Stimulated activated CD4-positive, alpha-beta T cell treated with anti-CD3 and anti-CD28 coated beads, Interleukin-4, amount 100 ng/mL, for 1 hour (primary cell): Measurements from ENCODE around the gene BTBD16.
A peak's percentile ranks its signal among the peaks of the same experiment; 100 is the strongest.

Experiments used
- DNase-seq: peaks from one replicate; pipeline ENCODE4 v3.0.0-alpha.2; 2020

The BTBD16 gene

DNA sequence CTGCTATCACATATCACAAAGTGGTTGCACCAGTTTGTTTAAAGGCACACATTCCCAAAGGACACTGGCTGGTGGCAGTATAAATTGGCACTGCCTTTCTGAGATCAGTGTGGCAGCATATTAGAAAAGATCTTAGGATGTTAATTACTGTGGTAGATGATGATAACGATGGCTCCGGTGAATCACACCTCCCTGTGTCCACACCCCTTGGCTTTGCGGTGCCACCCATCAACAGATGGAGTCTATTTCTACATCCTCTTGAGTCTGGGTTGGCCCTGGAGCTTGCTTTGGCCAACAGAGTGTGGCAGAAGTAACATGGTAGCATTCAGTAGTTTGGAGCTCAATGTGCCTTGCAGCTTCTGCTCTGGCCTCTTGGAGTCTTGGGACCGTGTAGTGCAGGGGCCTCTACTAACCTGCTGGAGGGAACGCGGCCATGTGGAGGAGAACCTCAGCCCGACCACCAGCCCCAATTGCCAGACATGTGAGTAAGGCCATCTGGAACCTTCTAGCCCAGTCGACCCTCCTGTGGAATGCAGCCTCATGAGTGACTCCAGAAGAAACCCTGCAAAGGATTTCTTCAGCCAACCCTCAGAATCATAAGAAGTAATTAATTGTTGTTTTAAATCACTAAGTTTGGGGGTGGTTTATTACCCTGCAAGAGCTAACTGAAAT lies 76.2 kb downstream of the BTBD16 start:
- no peak for DNase-seq

DNA sequence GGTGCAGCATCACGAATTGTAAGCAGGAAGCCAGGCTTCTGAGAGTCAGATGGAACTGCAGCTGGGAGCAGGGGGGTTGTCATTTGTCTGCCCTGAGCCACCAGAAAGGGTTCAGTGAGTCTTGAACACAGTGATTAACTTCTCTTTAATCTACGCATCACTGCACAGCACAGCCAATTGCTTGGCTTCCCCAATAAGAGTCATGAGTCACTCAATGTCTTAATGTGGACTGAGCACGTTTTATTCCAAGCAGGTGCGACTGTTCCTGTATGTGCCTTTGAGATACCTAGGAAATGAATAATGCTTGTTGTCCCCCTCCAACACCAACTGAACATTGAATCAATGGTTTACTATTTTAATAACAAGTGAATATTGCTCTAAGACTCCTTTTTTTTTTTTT lies 77.4 kb downstream of the BTBD16 start:
- no peak for DNase-seq

- DNase-seq: no peak
Observed at GRCh38 chr10:122348935-122349361, 77.9 kb downstream of the BTBD16 start.

DNA sequence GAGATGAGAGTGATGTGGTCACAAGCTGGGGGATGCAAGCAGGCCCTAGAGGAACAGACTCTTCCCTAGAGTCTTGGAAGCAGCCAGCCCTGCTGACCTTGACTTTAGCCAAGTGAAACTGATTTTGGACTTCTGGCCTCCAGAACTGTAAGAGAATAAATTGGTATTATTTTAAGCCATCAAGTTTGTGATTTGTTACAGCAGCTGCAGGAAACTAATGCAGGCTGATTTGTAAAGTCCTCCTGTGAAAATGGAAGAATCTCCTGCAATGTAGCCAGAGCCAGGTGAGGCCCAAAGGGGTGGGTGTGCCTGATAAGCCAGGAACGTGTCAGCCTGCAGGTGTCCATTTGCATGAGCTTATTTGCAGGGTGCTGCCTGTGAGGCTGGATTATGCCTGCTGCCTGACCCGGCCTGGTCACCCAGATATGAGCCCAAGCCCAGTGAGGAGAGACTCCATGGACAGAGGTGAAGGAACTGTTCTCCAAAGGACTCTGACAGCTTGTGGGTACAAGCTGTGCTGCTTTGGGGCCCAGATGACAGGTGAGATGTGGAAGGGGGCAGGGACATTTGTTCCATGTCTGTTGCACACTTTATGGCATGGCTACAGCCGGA lies 78.8 kb downstream of the BTBD16 start:
- DNase-seq: no peak

DNA sequence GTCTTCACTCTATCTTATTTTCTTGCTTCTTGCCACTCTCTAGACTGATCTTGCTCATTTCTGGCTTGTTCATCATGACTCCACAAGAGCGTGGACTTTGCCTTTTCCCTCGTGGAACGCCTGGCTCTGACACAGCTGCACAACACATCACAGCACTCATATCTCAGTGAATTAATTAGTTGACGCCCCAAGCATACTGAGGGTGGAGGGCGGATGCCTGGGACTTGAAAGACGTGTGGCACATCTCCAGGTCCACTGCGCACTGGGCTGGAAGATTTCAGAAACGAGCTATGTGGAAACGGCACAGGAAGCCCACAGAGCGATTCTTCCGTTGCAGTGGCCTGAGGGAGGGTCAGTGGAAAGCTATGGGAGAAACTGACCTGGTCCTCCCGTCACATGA lies 79.8 kb downstream of the BTBD16 start:
- no peak for DNase-seq

GRCh38 chr10:122352817-122353525 lies 81.9 kb downstream of the BTBD16 start:
- no peak for DNase-seq

DNA sequence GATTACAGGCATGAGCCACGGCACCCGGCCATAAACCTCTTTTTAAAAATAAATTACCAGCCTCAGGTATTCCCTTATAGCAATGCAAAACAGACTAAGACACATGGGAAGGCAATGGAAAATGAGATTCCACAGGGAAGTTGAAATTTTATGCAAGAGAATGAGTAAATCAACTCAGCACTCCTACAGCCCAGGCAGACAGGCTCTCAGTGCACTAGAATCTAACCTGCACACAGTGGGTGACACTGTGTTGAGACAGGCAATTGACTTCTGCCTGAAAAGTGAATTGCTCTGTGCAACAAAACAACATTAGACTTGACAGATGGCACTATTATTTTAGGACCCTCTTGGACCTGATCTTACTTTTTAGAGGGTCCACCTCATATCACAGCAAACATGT lies 83.3 kb downstream of the BTBD16 start:
- no peak for DNase-seq

GRCh38 chr10:122357685-122358084 lies 86.6 kb downstream of the BTBD16 start:
- DNase-seq: no peak

- DNase-seq: no peak
Observed at GRCh38 chr10:122359621-122360020, 88.5 kb downstream of the BTBD16 start.

- DNase-seq: no peak
Observed at GRCh38 chr10:122361046-122361445, 90.0 kb downstream of the BTBD16 start.

DNA sequence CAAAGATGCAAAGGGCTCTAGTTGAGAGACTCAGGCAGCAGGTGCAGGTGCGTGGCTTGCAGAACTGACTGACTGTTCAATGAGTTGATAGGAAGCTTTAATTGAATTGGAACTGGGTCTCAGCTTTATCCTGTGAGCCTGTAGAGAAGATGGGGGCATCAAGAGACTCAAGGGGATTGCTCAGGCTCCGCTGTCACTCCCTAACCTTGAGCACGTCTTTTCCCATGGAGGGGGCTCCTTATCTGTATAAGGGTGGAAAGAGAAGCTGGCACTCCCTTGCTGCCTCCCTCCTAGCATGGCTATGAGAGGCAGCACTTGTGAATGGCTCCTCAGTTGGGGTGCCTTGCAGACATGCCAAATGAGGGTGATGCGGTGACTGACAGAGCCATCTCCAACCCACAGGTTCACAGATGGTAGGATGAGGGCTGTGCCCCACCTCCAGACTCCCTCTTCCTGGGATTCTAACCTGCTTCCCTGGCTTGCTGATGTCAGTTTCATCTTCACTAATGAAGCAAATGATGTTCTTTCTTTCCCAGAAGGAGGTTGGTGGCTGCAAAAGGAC lies 91.0 kb downstream of the BTBD16 start:
- DNase-seq: no peak

DNA sequence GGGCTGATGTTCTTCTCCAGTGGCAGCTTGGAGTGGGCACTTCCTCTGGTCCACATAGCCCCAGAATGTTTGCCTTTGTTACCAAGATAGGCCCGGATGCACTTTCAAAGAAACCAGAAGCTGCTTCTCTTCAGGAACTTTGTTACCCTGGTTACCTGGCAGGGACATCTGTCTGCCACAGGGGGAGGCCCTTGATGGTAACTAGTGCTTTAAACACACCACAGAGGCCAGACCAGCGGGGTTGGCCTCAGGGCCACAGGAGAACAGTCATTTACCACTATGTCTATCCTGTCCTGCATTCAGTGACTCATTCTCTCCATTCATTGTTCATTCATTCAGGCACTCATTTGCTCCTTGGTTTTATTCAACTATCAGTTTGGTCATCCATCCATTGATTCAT lies 91.5 kb downstream of the BTBD16 start:
- no peak for DNase-seq

DNA sequence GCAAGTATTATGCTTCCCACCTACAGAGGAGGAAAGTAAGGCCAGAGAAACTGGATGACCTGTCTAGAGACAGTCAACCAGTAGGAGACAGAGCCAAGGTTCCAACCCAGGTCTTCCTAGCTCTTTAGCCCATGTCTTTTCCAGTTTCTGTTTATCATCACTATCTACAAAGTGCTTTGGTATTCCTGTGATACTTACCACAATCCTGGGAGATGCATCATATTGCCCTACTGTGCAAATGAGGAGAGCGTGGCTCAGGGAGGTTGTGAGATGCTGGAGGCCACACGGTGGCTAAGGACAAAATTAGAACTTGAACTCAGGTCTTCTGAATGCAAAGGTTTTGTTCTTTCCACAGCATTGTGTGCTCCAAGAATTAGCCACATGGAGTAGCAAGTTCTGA lies 92.2 kb downstream of the BTBD16 start:
- no peak for DNase-seq

GRCh38 chr10:122363722-122364463 lies 92.8 kb downstream of the BTBD16 start:
- DNase-seq: no peak

DNA sequence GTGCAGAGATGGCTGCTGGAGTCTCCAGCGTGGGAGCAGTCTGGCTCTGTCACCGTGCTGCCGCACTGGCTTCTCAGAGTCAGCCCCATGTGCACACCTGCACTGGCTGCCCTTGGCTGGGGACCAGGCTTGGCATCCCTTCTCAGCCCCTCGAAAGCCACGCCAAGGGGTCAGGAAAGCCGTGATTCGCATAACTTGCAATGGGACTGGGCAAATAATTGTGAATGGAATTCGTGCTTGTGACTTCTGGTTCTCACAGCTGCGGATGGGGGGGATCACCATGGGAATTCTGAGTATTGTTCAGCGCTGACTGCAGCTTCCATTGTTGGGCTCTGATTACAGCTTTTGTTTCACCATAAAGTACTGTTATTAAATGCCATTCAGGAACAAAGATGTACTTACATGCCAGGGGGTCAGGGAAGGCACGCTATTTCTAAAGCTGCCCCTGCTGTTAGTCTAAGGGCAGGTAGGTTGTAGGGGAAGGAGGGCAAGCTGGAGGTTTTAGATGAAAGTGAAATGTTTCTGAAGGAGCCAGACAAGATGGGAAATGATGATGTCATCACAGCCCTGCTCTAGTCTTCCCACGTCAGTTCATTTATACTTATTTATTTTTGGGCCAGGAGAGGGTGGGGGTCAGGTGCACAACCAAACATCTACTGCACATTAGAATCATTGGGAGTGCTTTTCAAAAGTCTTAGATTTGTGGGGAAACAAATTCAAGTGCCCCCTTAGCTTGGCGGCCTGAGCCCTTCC lies 97.6 kb downstream of the BTBD16 start:
- no peak for DNase-seq

- no peak for DNase-seq
Observed at GRCh38 chr10:122373108-122373507, 102.0 kb downstream of the BTBD16 start.

DNA sequence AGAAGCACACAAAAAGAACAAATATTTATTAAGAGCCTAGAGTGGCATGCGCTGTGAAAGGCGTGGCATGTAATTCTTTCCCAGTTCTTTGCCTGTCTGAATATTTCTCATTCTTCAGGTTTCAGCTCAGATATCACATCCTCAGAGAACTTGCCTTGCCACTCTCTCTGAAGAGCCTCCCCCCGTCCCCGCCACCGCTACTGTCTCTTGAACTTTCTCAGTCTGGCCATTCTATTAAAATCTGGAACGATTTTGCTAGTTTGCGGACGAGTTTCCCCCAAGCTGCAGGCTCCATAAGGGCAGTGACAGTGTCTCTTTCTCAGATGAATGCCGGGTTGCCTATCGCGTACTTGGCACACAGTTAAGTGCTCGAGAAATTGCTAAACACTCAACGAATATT lies 102.6 kb downstream of the BTBD16 start:
- DNase-seq: no peak

DNA sequence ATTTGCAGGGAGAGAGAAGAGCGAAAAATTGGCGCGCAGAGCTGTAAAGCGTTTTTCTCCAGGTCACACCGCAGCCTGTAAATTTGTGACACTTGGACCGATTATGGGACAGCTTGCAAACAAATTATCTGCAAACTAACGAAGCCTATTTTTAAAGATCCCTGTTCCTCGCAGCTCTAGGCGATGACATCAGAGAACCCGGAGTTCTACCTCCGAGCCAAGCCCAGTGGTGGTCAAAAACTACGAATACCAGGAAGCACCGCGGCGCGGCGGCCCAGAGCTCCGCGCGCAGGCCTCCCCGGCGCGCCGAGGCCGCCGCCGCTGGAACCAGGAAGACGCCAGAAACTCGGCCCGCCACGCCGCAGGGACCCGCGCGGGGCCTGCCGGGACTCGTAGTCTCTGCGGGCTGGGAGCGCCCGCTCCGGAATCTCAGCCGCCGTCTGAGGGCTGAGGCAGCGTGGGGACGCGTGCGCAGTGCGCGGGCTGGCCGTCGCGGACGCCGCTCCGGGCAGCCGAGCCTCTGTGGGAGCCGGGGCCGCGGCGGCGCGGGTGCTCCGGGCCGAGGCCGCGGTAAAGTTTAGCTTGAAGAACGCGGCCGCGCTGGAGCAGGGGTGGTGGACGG lies 103.3 kb downstream of the BTBD16 start, which contains the start of gene PLEKHA1:
PLEKHA1 (plus strand) TSS at position 472 of the 622 bp plus-strand sequence. CDS start 18,493 bp downstream, outside the sequence.
- peak; percentile 94 for DNase-seq

DNA sequence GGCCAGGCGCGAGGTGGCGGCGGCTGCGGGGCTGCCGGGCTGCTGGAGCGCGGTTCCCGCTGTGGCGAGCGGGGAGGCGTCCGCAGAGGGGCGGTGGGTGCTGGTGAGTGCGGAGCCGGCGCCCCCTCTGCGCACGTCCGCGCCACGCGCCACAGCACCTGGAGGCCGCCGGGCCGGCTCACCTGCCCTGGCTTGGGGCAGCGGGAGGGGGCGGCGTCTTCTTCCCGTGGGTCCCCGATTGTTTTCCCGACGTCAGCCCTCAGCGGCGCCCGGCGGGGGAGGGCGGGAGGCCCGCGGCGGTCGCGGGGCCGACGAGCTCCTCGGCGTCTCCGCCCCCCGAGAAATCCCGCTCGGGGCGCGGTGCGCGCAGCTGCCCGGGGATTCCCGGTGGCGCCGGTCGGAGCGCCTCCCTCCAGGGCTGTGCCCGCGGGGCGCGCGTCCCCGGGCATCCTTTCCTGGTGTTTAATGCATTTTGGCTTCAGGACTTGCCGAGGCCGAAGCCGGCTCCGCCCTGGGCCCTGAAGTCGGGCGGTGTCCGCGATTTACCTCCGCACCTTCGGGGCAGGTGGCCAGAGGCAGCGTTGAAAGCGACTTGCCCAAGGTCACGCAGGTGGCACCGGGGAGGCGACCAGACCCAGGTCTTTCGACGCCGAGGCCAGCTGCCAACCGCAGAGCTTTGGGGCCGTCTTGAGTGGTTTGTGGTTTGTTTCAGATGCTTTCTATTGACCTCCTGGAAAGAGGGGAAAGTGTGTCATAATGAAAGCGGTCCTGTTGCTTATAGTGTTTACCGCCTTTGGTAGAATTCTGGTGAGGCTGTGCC lies 104.0 kb downstream of the BTBD16 start:
- DNase-seq: peak; percentile 74

GRCh38 chr10:122375679-122376160 lies 104.6 kb downstream of the BTBD16 start:
- no peak for DNase-seq
